OCI-LY1 (cell line): Measurements from ENCODE around the gene GNGT1.

Experiments
- H2AFZ ChIP-seq: fragments of 200-600 bp; sonication (generic), shearing (Covaris generic); 2 replicates; pipeline ENCODE4 v1.6.0; 2014; ENCODE audit warnings: antibody characterized with exemption, mild to moderate bottlenecking, low read length
- H3F3A ChIP-seq: fragments of 200-600 bp; sonication (generic), shearing (Covaris generic); 2 replicates; pipeline ENCODE4 v1.6.0; 2014; ENCODE audit warnings: mild to moderate bottlenecking, antibody characterized with exemption, low read length, moderate library complexity; ENCODE audit not compliant: insufficient read depth
- H3K27ac ChIP-seq: fragments of 200-600 bp; sonication (generic); 2 replicates; pipeline ENCODE4 v1.5.1; 2014; ENCODE audit warnings: low read length, mixed run types, mild to moderate bottlenecking, low read depth; ENCODE audit not compliant: poor library complexity, severe bottlenecking
- H3K27me3 ChIP-seq: fragments of 200-600 bp; sonication (generic); 2 replicates; pipeline ENCODE4 v1.6.0; 2014; ENCODE audit warnings: antibody characterized with exemption, mild to moderate bottlenecking, low read length, moderate library complexity; ENCODE audit not compliant: insufficient read depth
- H3K36me3 ChIP-seq: fragments of 200-600 bp; sonication (generic); 2 replicates; pipeline ENCODE4 v1.6.1; 2014; ENCODE audit warnings: mild to moderate bottlenecking, antibody characterized with exemption, low read length, moderate library complexity, mixed read lengths; ENCODE audit not compliant: insufficient read depth
- H3K4me1 ChIP-seq: fragments of 200-600 bp; sonication (generic); 2 replicates; pipeline ENCODE4 v1.5.1; 2014; ENCODE audit warnings: mild to moderate bottlenecking, low read length, moderate library complexity; ENCODE audit not compliant: insufficient read depth, severe bottlenecking
- H3K4me2 ChIP-seq: fragments of 200-600 bp; sonication (generic), shearing (Covaris generic); 2 replicates; pipeline ENCODE4 v1.6.1; 2014; ENCODE audit warnings: low read length
- H3K4me3 ChIP-seq: fragments of 200-600 bp; sonication (generic); 2 replicates; pipeline ENCODE4 v1.5.1; 2014; ENCODE audit warnings: low read length, low read depth, mild to moderate bottlenecking, mixed read lengths; ENCODE audit not compliant: poor library complexity, severe bottlenecking
- H3K79me2 ChIP-seq: fragments of 200-600 bp; shearing (Covaris generic); 2 replicates; pipeline ENCODE4 v1.6.1; 2016; ENCODE audit warnings: mixed run types, low read length, mixed read lengths; ENCODE audit not compliant: insufficient read depth
- H3K9ac ChIP-seq: fragments of 200-600 bp; sonication (generic), shearing (Covaris generic); 2 replicates; pipeline ENCODE4 v1.6.1; 2014; ENCODE audit warnings: mild to moderate bottlenecking, low read length, mixed read lengths
- H3K9me2 ChIP-seq: fragments of 200-600 bp; sonication (generic), shearing (Covaris generic); 2 replicates; pipeline ENCODE4 v1.6.1; 2014; ENCODE audit warnings: low read depth, mild to moderate bottlenecking, low read length, mixed read lengths
- H3K9me3 ChIP-seq: fragments of 200-600 bp; shearing (Covaris generic); 2 replicates; pipeline ENCODE4 v1.6.1; 2014; ENCODE audit warnings: low read length, mixed read lengths
- H4K20me1 ChIP-seq: fragments of 200-600 bp; sonication (generic), shearing (Covaris generic); 2 replicates; pipeline ENCODE4 v1.6.0; 2016; ENCODE audit warnings: mild to moderate bottlenecking, low read length; ENCODE audit not compliant: insufficient read depth
- CTCF ChIP-seq: fragments of 200-600 bp; sonication (generic), shearing (Covaris generic); IDR thresholded peaks from 2 replicates; pipeline ENCODE4 v1.5.1; 2017; ENCODE audit warnings: mild to moderate bottlenecking, antibody characterized with exemption, low read length, moderate library complexity, mixed read lengths
- EZH2 ChIP-seq: fragments of 200-600 bp; sonication (generic), shearing (Covaris generic); IDR thresholded peaks from 2 replicates; pipeline ENCODE4 v1.8.0; 2017; ENCODE audit warnings: borderline replicate concordance, mixed run types, mild to moderate bottlenecking, antibody characterized with exemption, low read length, moderate library complexity, mixed read lengths

The GNGT1 gene

GRCh38 chr7:93941945-93942344, 35.6 kb downstream of the GNGT1 start:
- no peak overlapping the region for H3K4me3 ChIP-seq
- no peak overlapping the region for H3K27ac ChIP-seq
- no peaks in the 10 kb centered on the region for H3F3A ChIP-seq
- no peaks in the 10 kb centered on the region for H3K27me3 ChIP-seq
- no peak overlapping the region for H3K4me2 ChIP-seq
- no peaks in the 10 kb centered on the region for H4K20me1 ChIP-seq
- H3K4me1 ChIP-seq = peaks cover 4% of the 10 kb centered on the region
- H3K9ac ChIP-seq = no peak overlapping the region
- TF ChIP-seq EZH2 = no peak
- no peaks in the 10 kb centered on the region for H3K9me2 ChIP-seq
- no peaks in the 10 kb centered on the region for H3K9me3 ChIP-seq
- no peaks in the 10 kb centered on the region for H3K36me3 ChIP-seq
- H2AFZ ChIP-seq = no peak overlapping the region
- H3K79me2 ChIP-seq = no peaks in the 10 kb centered on the region

GRCh38 chr7:93943816-93944540, 37.6 kb downstream of the GNGT1 start:
- Histone ChIP-seq H3F3A (no peaks in the 10 kb centered on the region), H3K4me3 (no peak overlapping the region), H4K20me1 (no peaks in the 10 kb centered on the region), H3K4me1 (peaks cover 4% of the 10 kb centered on the region), H3K27me3 (no peaks in the 10 kb centered on the region), H3K36me3 (no peaks in the 10 kb centered on the region), H3K79me2 (no peaks in the 10 kb centered on the region), H3K27ac (no peak overlapping the region), H2AFZ (no peak overlapping the region), H3K4me2 (no peak overlapping the region), H3K9ac (no peak overlapping the region), H3K9me3 (no peaks in the 10 kb centered on the region), H3K9me2 (no peaks in the 10 kb centered on the region)
- no peak for TF ChIP-seq EZH2
- no peak for TF ChIP-seq CTCF

- H3K4me2 ChIP-seq = no peak overlapping the region
- H3K9me2 ChIP-seq = no peaks in the 10 kb centered on the region
- H3K9ac ChIP-seq = no peak overlapping the region
- H3K79me2 ChIP-seq = no peaks in the 10 kb centered on the region
- no peaks in the 10 kb centered on the region for H3K27me3 ChIP-seq
- H3F3A ChIP-seq = no peaks in the 10 kb centered on the region
- H3K36me3 ChIP-seq = no peaks in the 10 kb centered on the region
- H4K20me1 ChIP-seq = no peaks in the 10 kb centered on the region
- H3K4me1 ChIP-seq = peaks cover 4% of the 10 kb centered on the region
- TF ChIP-seq EZH2 = no peak
- H3K4me3 ChIP-seq = no peak overlapping the region
- H3K27ac ChIP-seq = no peak overlapping the region
- H3K9me3 ChIP-seq = no peaks in the 10 kb centered on the region
- no peak overlapping the region for H2AFZ ChIP-seq
Measured at GRCh38 chr7:93944673-93945072, 38.3 kb downstream of the GNGT1 start.

GRCh38 chr7:93945083-93945482, 38.7 kb downstream of the GNGT1 start:
- no peak overlapping the region for H2AFZ ChIP-seq
- no peak overlapping the region for H3K4me2 ChIP-seq
- H3K27ac ChIP-seq = no peak overlapping the region
- no peaks in the 10 kb centered on the region for H3K9me3 ChIP-seq
- H3K4me3 ChIP-seq = no peak overlapping the region
- peaks cover 4% of the 10 kb centered on the region for H3K4me1 ChIP-seq
- no peaks in the 10 kb centered on the region for H3K36me3 ChIP-seq
- H3F3A ChIP-seq = no peaks in the 10 kb centered on the region
- H3K79me2 ChIP-seq = no peaks in the 10 kb centered on the region
- TF ChIP-seq CTCF (no peak), EZH2 (no peak)
- H3K9ac ChIP-seq = no peak overlapping the region
- no peaks in the 10 kb centered on the region for H3K9me2 ChIP-seq
- H4K20me1 ChIP-seq = no peaks in the 10 kb centered on the region
- no peaks in the 10 kb centered on the region for H3K27me3 ChIP-seq
